Common myeloid progenitor, CD34-positive (primary cell): ENCODE measurements around the gene MELK.
A peak's percentile ranks its signal among the peaks of the same experiment; 100 is the strongest.

Source experiments
- CTCF ChIA-PET: fragments of 350-600 bp; sonication (Branson Sonifier 250); formaldehyde crosslinking; loops from one replicate; lab custom pipeline; 2021; ENCODE audit warnings: antibody characterized with exemption; lab: Charles Lee
- POLR2A ChIA-PET: fragments of 350-600 bp; sonication (Branson Sonifier 250); formaldehyde crosslinking; loops from one replicate; lab custom pipeline; 2021; ENCODE audit warnings: antibody characterized with exemption; lab: Charles Lee
- DNase-seq, 3 donors: peaks; one replicate each; pipeline versions ENCODE4 v3.0.0 to v3.0.0-alpha.2; 2013
- H3K27ac ChIP-seq, 2 experiments: 1 replicate in 1 of 2; 2 replicates in 1 of 2; pipeline ENCODE4 v1.7.0; 2013; ENCODE audit warnings: inconsistent platforms in 2 of 2, low read length in 2 of 2, mild to moderate bottlenecking in 2 of 2, low read depth in 1 of 2, moderate library complexity in 1 of 2; ENCODE audit not compliant: severe bottlenecking in 2 of 2, insufficient read depth in 1 of 2, poor library complexity in 1 of 2
- H3K27me3 ChIP-seq, 5 experiments: replicated peaks in 2 of 5; 1 replicate in 3 of 5; 2 replicates in 2 of 5; pipeline versions ENCODE4 v1.6.1 to v1.7.0; 2013; ENCODE audit warnings: low read length in 4 of 5, mild to moderate bottlenecking in 2 of 5, moderate library complexity in 2 of 5, inconsistent platforms in 1 of 5; ENCODE audit not compliant: insufficient read depth in 5 of 5, control insufficient read depth in 4 of 5
- H3K36me3 ChIP-seq, 4 experiments: 1 replicate in 2 of 4; 2 replicates in 2 of 4; pipeline versions ENCODE4 v1.6.1 to v1.7.0; 2013; ENCODE audit warnings: low read length in 3 of 4, control low read depth in 1 of 4, mild to moderate bottlenecking in 1 of 4; ENCODE audit not compliant: control insufficient read depth in 4 of 4, insufficient read depth in 4 of 4
- H3K4me1 ChIP-seq, 4 experiments: 1 replicate in 3 of 4; 2 replicates in 1 of 4; pipeline versions ENCODE4 v1.6.1 to v1.7.1; 2013; ENCODE audit warnings: low read length in 3 of 4, mild to moderate bottlenecking in 3 of 4, control low read depth in 1 of 4, inconsistent platforms in 1 of 4, moderate library complexity in 1 of 4; ENCODE audit not compliant: control insufficient read depth in 4 of 4, insufficient read depth in 4 of 4; ENCODE audit errors: control extremely low read depth in 1 of 4
- H3K4me3 ChIP-seq, 7 experiments: 1 replicate in 4 of 7; 2 replicates in 3 of 7; pipeline versions ENCODE4 v1.5.1 to v1.7.0; 2013; ENCODE audit warnings: mild to moderate bottlenecking in 7 of 7, low read length in 6 of 7, moderate library complexity in 6 of 7, inconsistent platforms in 2 of 7, low read depth in 2 of 7, control low read depth in 1 of 7; ENCODE audit not compliant: insufficient read depth in 4 of 7, control insufficient read depth in 1 of 7; ENCODE audit errors: extremely low read depth in 1 of 7
- H3K9me3 ChIP-seq, 5 experiments: 1 replicate in 4 of 5; 2 replicates in 1 of 5; pipeline versions ENCODE4 v1.6.1 to v1.7.1; 2013; ENCODE audit warnings: low read length in 4 of 5, mild to moderate bottlenecking in 2 of 5, inconsistent platforms in 1 of 5, low read depth in 1 of 5, moderate library complexity in 1 of 5; ENCODE audit not compliant: control insufficient read depth in 4 of 5, insufficient read depth in 2 of 5; ENCODE audit errors: control extremely low read depth in 1 of 5
- WGBS: methylation state at CpG from one replicate; pipeline ENCODE4 v1.1.5; 2013; ENCODE audit not compliant: insufficient coverage; 5-methylcytosine and 5-hydroxymethylcytosine counted together

The MELK gene

GRCh38 chr9:36659500-36659899 lies 86.8 kb downstream of the MELK start:
- no peaks in the 10 kb centered on the region for H3K4me1 ChIP-seq
- DNase-seq: no peak
- H3K27ac ChIP-seq: no peak overlapping the region
- H3K36me3 ChIP-seq: peaks cover 3 to 30% (median 5%) of the 10 kb centered on the region in 4 experiments
- H3K9me3 ChIP-seq: peaks cover 0 to 3% (median 0%) of the 10 kb centered on the region in 5 experiments
- H3K4me3 ChIP-seq: no peak overlapping the region
- POLR2A ChIA-PET: no interaction called here
- H3K27me3 ChIP-seq: no peaks in the 10 kb centered on the region
- 91% methylated on average over 6 of the region's 6 CpGs for WGBS
- CTCF ChIA-PET: no interaction called here

DNA sequence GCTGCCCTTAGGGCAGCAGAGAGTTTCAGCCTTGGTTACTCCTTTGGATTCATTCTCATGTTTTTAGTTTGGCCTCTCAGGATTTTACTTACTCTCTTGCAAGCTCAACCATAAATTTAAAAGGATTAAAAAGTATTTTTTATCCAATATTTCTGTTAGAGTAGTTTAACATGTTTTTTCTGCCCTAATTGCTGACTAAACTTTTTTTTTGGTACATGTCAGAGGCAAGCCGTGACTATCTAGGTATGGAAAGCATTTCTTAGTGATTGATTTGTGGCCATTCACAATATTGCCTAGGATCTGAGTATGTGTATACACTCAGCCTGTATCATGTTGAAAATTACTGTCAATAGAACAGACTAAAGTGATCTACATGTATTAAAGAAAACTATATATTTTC lies 92.1 kb downstream of the MELK start:
- POLR2A ChIA-PET: interaction anchor here (0.5 kb wide), 1 partner anchor 10 kb away, joined by 3 read pairs; no protein-coding TSS in a partner anchor
- WGBS: 100% methylated on average over 1 of the region's 1 CpG
- H3K4me1 ChIP-seq: peaks cover 6 to 18% (median 15%) of the 10 kb centered on the region in 4 experiments
- no peaks in the 10 kb centered on the region for H3K27me3 ChIP-seq
- H3K27ac ChIP-seq: no peak overlapping the region
- H3K4me3 ChIP-seq: no peak overlapping the region
- CTCF ChIA-PET: interaction anchor here (1.2 kb wide), 1 partner anchor 12 kb away, joined by 4 read pairs; no protein-coding TSS in a partner anchor
- H3K36me3 ChIP-seq: peaks cover 4 to 27% (median 6%) of the 10 kb centered on the region in 4 experiments
- DNase-seq: no peak
- H3K9me3 ChIP-seq: peaks cover 0 to 3% (median 0%) of the 10 kb centered on the region in 5 experiments

DNA sequence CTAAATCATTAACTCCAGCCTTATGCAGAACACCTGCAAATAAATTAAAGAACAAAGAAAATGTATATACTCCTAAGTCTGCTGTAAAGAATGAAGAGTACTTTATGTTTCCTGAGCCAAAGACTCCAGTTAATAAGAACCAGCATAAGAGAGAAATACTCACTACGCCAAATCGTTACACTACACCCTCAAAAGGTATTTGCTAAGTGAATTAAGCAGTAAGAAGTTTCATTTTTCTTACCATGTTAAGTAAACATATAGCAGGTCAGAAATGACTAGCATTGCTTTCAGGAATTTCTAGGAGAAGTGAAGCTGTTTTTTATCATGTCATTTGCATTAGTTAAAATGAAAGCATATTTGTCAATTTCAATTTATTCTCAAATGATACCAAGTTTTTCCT lies 92.7 kb downstream of the MELK start:
- ChIA-PET CTCF (interaction anchor here (1.2 kb wide), 1 partner anchor 12 kb away, joined by 4 read pairs; no protein-coding TSS in a partner anchor), POLR2A (no interaction called here)
- WGBS: no CpG with 5 or more reads among the region's 2 CpGs
- peaks cover 0 to 3% (median 0%) of the 10 kb centered on the region in 5 experiments for H3K9me3 ChIP-seq
- H3K27ac ChIP-seq: no peak overlapping the region
- H3K4me1 ChIP-seq: peaks cover 6 to 18% (median 15%) of the 10 kb centered on the region in 4 experiments
- H3K36me3 ChIP-seq: peaks cover 4 to 24% (median 6%) of the 10 kb centered on the region in 4 experiments
- H3K4me3 ChIP-seq: no peak overlapping the region
- no peak for DNase-seq
- no peaks in the 10 kb centered on the region for H3K27me3 ChIP-seq

DNA sequence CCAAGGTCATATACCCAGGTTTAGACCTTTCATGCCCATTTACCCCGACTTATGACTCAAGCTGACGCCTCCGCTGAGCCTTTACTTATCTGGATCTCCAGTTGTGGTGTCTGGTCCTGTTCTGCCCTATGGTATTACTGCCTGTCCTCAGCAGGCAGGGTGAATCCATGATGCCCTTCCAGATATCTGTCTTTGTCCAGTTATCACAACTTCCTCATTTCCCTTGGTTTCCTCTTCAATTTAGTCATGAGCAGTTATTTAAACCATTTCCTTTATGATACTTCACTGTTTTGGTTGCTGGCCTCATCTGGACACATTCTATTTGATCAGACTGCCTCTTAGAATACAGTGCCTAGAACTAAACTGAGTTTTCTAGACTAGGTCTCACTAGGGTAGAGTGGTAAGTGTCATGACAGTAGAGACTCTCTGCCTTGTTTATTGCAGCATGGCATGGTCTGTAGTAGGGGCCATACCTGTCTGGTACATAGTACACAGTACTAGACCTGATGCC lies 93.3 kb downstream of the MELK start:
- 79% methylated on average over 3 of the region's 3 CpGs for WGBS
- peak overlapping the region in 1 of 2 experiments; percentile 54 for H3K27ac ChIP-seq
- ChIA-PET CTCF (interaction anchor here (1.2 kb wide), 1 partner anchor 11 kb away, joined by 4 read pairs; no protein-coding TSS in a partner anchor), POLR2A (no interaction called here)
- peaks cover 6 to 18% (median 15%) of the 10 kb centered on the region in 4 experiments for H3K4me1 ChIP-seq
- peak; percentile 44 to 78 (median 71) for DNase-seq
- peaks cover 4 to 28% (median 8%) of the 10 kb centered on the region in 4 experiments for H3K36me3 ChIP-seq
- H3K4me3 ChIP-seq: peak overlapping the region in 2 of 7 experiments; percentile 4 to 28
- peaks cover 0 to 3% (median 0%) of the 10 kb centered on the region in 5 experiments for H3K9me3 ChIP-seq
- H3K27me3 ChIP-seq: no peaks in the 10 kb centered on the region

DNA sequence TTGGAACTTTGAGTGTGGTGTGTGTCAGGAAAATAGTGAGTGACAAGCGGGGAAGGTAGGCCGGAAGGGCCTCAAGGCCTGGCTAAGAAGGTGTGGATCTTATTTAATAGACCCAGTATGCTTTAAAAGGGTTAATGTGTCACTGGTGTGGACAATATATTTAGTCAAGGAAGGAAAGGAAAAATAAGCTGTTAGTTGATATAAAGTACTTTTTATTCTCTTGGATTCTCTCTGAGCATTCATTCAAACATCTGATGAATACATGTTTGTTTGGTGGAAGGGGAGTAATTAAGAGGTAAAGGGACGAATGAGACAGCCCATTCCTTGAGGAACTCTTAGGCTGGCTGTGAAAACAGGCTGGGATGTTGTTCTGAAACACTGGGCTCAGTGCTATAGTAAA lies 98.9 kb downstream of the MELK start:
- Histone ChIP-seq H3K4me3 (no peak overlapping the region), H3K36me3 (peaks cover 3 to 41% (median 13%) of the 10 kb centered on the region in 4 experiments), H3K9me3 (no peaks in the 10 kb centered on the region), H3K27me3 (no peaks in the 10 kb centered on the region), H3K4me1 (peaks cover under 1 to 11% (median 4%) of the 10 kb centered on the region in 4 experiments), H3K27ac (no peak overlapping the region)
- no peak for DNase-seq
- CTCF ChIA-PET: interaction anchor here (0.8 to 1.2 kb wide), 2 partner anchors 47 to 57 kb away, joined by 3 read pairs; no protein-coding TSS in a partner anchor
- WGBS: 100% methylated on average over 3 of the region's 3 CpGs
- POLR2A ChIA-PET: no interaction called here

- ChIA-PET CTCF (interaction anchor here (1.0 to 1.2 kb wide), 3 partner anchors 15 to 39 kb away, joined by 3 read pairs; no protein-coding TSS in a partner anchor), POLR2A (no interaction called here)
- Histone ChIP-seq H3K36me3 (peaks cover 3 to 36% (median 6%) of the 10 kb centered on the region in 4 experiments), H3K27me3 (no peaks in the 10 kb centered on the region), H3K4me1 (peaks cover 0 to 16% (median 0%) of the 10 kb centered on the region in 4 experiments), H3K27ac (no peak overlapping the region), H3K9me3 (peaks cover 0 to 3% (median 0%) of the 10 kb centered on the region in 5 experiments), H3K4me3 (no peak overlapping the region)
- no peak for DNase-seq
- WGBS: 100% methylated on average over 1 of the region's 1 CpG
Measured at GRCh38 chr9:36676091-36676490, 103.4 kb downstream of the MELK start.
